Endothelial cell of umbilical vein (primary cell): ENCODE data around the gene APBB2. TPM values are rescaled to one million over a fixed set of nuclear protein-coding genes. Genes with fewer than 3 reads are reported as not detected.

Source experiments
- BruUV-seq: library from RNA; stranded (reverse); fragments of 400-500 nt; replicated peaks from 2 replicates; lab custom pipeline; 2021; lab: Mats Ljungman, UMichigan
- CTCF ChIA-PET: fragments of 300-600, 350-600 bp; sonication (Branson Sonifier 250); formaldehyde crosslinking; loops from one replicate; lab custom pipeline; 2021; ENCODE audit warnings: antibody characterized with exemption, inconsistent platforms; lab: Charles Lee
- POLR2A ChIA-PET: fragments of 300-600, 350-600 bp; sonication (Branson Sonifier 250); formaldehyde crosslinking; loops from one replicate; lab custom pipeline; 2021; ENCODE audit warnings: antibody characterized with exemption, inconsistent platforms; lab: Charles Lee
- DNase-seq: peaks from one replicate; pipeline ENCODE4 v3.0.0-alpha.2; 2011; ENCODE audit warnings: low read depth, low spot score
- FAIRE-seq: peaks from 2 replicates; lab custom pipeline; 2011; peaks lifted over from hg19 to GRCh38; lab: Jason Lieb, UNC
- H2AFZ ChIP-seq: 2 replicates; pipeline ENCODE4 v1.6.0; 2012; ENCODE audit warnings: low read depth, low read length, control low read depth, inconsistent platforms
- H3K27ac ChIP-seq: 2 replicates; pipeline ENCODE4 v1.5.1; 2011; ENCODE audit warnings: low read depth, mild to moderate bottlenecking, control low read depth, low read length, moderate library complexity; ENCODE audit not compliant: insufficient read depth
- H3K27me3 ChIP-seq, 2 experiments: 2 replicates each; pipeline versions ENCODE4 v1.6.0 to v1.6.1; 2011; ENCODE audit warnings: low read length in 2 of 2, mixed read lengths in 1 of 2; ENCODE audit not compliant: control insufficient read depth in 2 of 2, insufficient read depth in 2 of 2
- H3K36me3 ChIP-seq, 2 experiments: 2 replicates in 1 of 2; 3 replicates in 1 of 2; pipeline ENCODE4 v1.5.1; 2011; ENCODE audit warnings: low read length in 2 of 2, mild to moderate bottlenecking in 1 of 2, moderate library complexity in 1 of 2; ENCODE audit not compliant: control insufficient read depth in 2 of 2, insufficient read depth in 2 of 2; ENCODE audit errors: extremely low read depth in 1 of 2
- H3K4me1 ChIP-seq: 3 replicates; pipeline ENCODE4 v1.5.1; 2011; ENCODE audit warnings: mild to moderate bottlenecking, low read length; ENCODE audit not compliant: control insufficient read depth, insufficient read depth; ENCODE audit errors: extremely low read depth
- H3K4me2 ChIP-seq: 2 replicates; pipeline ENCODE4 v1.6.1; 2011; ENCODE audit warnings: low read length, control low read depth, mixed read lengths; ENCODE audit not compliant: insufficient read depth
- H3K4me3 ChIP-seq, 3 experiments: fragments of 200-600 bp in 1 of 3; sonication (generic), shearing (Covaris generic) in 1 of 3; replicated peaks in 1 of 3; 2 replicates each; pipeline ENCODE4 v1.5.1; 2011 to 2016; ENCODE audit warnings: control low read depth in 3 of 3, low read length in 3 of 3, mild to moderate bottlenecking in 2 of 3, inconsistent platforms in 1 of 3, low read depth in 1 of 3, moderate library complexity in 1 of 3; ENCODE audit not compliant: insufficient read depth in 1 of 3
- H3K79me2 ChIP-seq: 2 replicates; pipeline ENCODE4 v1.6.0; 2012; ENCODE audit warnings: low read length, inconsistent platforms; ENCODE audit not compliant: control insufficient read depth, insufficient read depth
- H3K9ac ChIP-seq: replicated peaks from 2 replicates; pipeline ENCODE3; 2011; ENCODE audit warnings: low read length, control low read depth; ENCODE audit not compliant: insufficient read depth; ENCODE audit errors: extremely low read depth
- H3K9me1 ChIP-seq: replicated peaks from 3 replicates; pipeline ENCODE4 v1.6.0; 2011; ENCODE audit warnings: mild to moderate bottlenecking, low read length; ENCODE audit not compliant: control insufficient read depth, insufficient read depth; ENCODE audit errors: extremely low read depth
- H3K9me3 ChIP-seq: replicated peaks from 2 replicates; pipeline ENCODE4 v1.5.1; 2012; ENCODE audit warnings: low read length, inconsistent platforms; ENCODE audit not compliant: control insufficient read depth, insufficient read depth
- H4K20me1 ChIP-seq: replicated peaks from 2 replicates; pipeline ENCODE3; 2011; ENCODE audit warnings: mild to moderate bottlenecking, low read length; ENCODE audit not compliant: control insufficient read depth, insufficient read depth; ENCODE audit errors: extremely low read depth
- FOS ChIP-seq: IDR thresholded peaks from 2 replicates; pipeline ENCODE4 v1.6.1; 2011; ENCODE audit warnings: mild to moderate bottlenecking, low read length, moderate library complexity, borderline replicate concordance; ENCODE audit not compliant: insufficient read depth
- JUN ChIP-seq: IDR thresholded peaks from 2 replicates; pipeline ENCODE4 v1.6.1; 2011; ENCODE audit warnings: borderline replicate concordance, low read depth; ENCODE audit not compliant: insufficient read length, insufficient read depth
- MYC ChIP-seq: IDR thresholded peaks from one replicate; pipeline ENCODE4 v1.6.1; 2011; ENCODE audit warnings: mild to moderate bottlenecking, low read depth, low read length
- POLR2A ChIP-seq: IDR thresholded peaks from 2 replicates; pipeline ENCODE4 v1.6.1; 2012; ENCODE audit warnings: low read depth, mild to moderate bottlenecking, control low read depth, low read length
- POLR2AphosphoS5 ChIP-seq: IDR thresholded peaks from 2 replicates; pipeline ENCODE4 v1.6.1; 2012; ENCODE audit warnings: low read depth, mild to moderate bottlenecking, control low read depth, low read length, moderate library complexity; ENCODE audit not compliant: insufficient read depth
- dilution Hi-C: fragments of 300-500 bp; cut with MboI; formaldehyde crosslinking; loops from one replicate; pipeline ENCODE4 v1.15.0; 2019; ENCODE audit warnings: low sequenced_read_pairs; ENCODE audit not compliant: extremely low pct_ligation_motif_present
- intact Hi-C: fragments of 100-400 bp; cut with micrococcal nuclease; formaldehyde crosslinking; loops from one replicate; pipeline ENCODE4 v1.10.0; 2022
- polyA plus RNA-seq, 4 experiments: library from polyadenylated mRNA; depleted of rRNA in 3 of 4; stranded (reverse) in 3 of 4; unstranded in 1 of 4; fragments of >200 nt; gene quantifications; 2 replicates each; pipeline versions ENCODE4 v1.2.1 to v1.2.3, GENCODE V29; 2011 to 2012; ENCODE audit warnings: missing spikeins in 1 of 4
- total RNA-seq: library from RNA; stranded (reverse); gene quantifications from 2 replicates; pipeline ENCODE4 v1.2.3, GENCODE V29; 2021
- TF ChIP-seq, protein P1 (sequence below): IDR thresholded peaks from 2 replicates; pipeline ENCODE4 v1.6.1; 2011; ENCODE audit not compliant: insufficient read depth, insufficient read length
- TF ChIP-seq, protein P2 (sequence below), 2 donors: IDR thresholded peaks; 1 replicate in 1 of 2; 2 replicates in 1 of 2; pipeline ENCODE4 v1.5.1; 2011; ENCODE audit warnings: low read length in 2 of 2, mild to moderate bottlenecking in 2 of 2, moderate library complexity in 2 of 2, control low read depth in 1 of 2, inconsistent platforms in 1 of 2, low read depth in 1 of 2; ENCODE audit not compliant: insufficient read depth in 1 of 2; ENCODE audit errors: extremely low read depth in 1 of 2

APBB2 gene
- total and polyA plus RNA-seq, 2 donors (not counting 3 experiments of a cell fraction or from before 2014, with no cell fraction given) = 79.8 to 124 TPM

DNA sequence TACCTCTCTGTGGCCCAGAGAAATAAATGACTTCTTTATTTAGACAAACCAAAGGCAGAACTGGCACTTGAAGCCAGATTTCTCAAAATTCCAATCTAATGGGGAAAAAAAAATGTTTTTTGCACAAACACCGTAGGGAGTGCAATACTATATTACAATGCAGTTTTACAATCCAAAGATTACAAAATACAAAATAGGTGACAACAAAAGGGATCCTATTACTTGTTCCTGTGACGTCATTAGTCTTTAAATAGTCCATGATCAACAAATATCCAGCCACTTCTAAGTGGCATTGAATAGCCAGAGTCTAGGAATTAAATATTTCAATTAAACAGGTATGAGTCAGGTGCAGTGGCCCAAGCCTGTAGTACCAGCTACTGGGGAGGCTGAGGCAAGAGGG, 3.0 kb upstream of the APBB2 start:
- FAIRE-seq = no peak
- Histone ChIP-seq H2AFZ (peak overlapping the region; percentile 97), H3K79me2 (peaks cover 19% of the 10 kb centered on the region), H4K20me1 (no peaks in the 10 kb centered on the region), H3K4me3 (peak overlapping the region in 1 of 3 experiments; percentile 77), H3K4me2 (peak overlapping the region; percentile 98), H3K36me3 (no peaks in the 10 kb centered on the region), H3K9ac (peak overlapping the region; percentile 96), H3K27ac (peak overlapping the region; percentile 94), H3K4me1 (peaks cover 27% of the 10 kb centered on the region), H3K9me1 (no peaks in the 10 kb centered on the region), H3K9me3 (no peaks in the 10 kb centered on the region), H3K27me3 (no peaks in the 10 kb centered on the region)
- POLR2A ChIA-PET = interaction anchor here (1.6 kb wide), 1 partner anchor 39 kb away, joined by 6 read pairs; the partner anchor contains the start of gene UCHL1
- dilution Hi-C loops = loop anchor here (25.0 kb wide), 1 partner anchor 280 kb away; no protein-coding TSS in a partner anchor
- no peak for DNase-seq
- CTCF ChIA-PET = interaction anchor here (0.9 to 7.5 kb wide), 7 partner anchors 11 to 444 kb away, joined by 3 to 179 read pairs (median 4); no protein-coding TSS in a partner anchor
- intact Hi-C loops = loop anchor here (5.0 kb wide), 1 partner anchor 40 kb away; the partner anchor contains the start of gene UCHL1
- TF ChIP-seq POLR2AphosphoS5 (no peak), MYC (no peak), POLR2A (no peak)
- TF ChIP-seq, protein P1, sequence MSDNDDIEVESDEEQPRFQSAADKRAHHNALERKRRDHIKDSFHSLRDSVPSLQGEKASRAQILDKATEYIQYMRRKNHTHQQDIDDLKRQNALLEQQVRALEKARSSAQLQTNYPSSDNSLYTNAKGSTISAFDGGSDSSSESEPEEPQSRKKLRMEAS = no peak
- BruUV-seq = no TSS peak

DNA sequence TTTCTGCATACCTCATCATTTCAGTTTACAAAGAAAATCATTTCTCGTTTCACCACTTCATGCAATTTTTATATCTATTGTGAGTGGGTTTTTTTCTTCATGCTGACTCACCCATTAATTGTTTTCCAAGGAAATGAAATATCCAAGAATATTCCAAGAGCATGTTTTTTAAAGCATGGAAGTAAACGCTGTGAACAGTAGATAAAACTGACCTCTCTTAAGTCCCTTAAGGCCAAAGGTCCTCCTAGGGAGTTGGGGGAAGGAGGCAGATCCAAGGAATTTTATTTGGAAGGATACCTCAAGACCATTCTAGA, 2.6 kb upstream of the APBB2 start:
- intact Hi-C loops (loop anchor here (5.0 kb wide), 1 partner anchor 40 kb away; the partner anchor contains the start of gene UCHL1), dilution Hi-C loops (loop anchor here (25.0 kb wide), 1 partner anchor 280 kb away; no protein-coding TSS in a partner anchor)
- Histone ChIP-seq H3K4me2 (peak overlapping the region; percentile 98), H3K36me3 (no peaks in the 10 kb centered on the region), H3K9ac (peak overlapping the region; percentile 96), H3K9me1 (no peaks in the 10 kb centered on the region), H3K27ac (peak overlapping the region; percentile 94), H3K4me1 (peaks cover 31% of the 10 kb centered on the region), H4K20me1 (no peaks in the 10 kb centered on the region), H3K27me3 (no peaks in the 10 kb centered on the region), H3K9me3 (no peaks in the 10 kb centered on the region), H3K4me3 (peak overlapping the region; percentile 77 to 79 (median 77)), H2AFZ (peak overlapping the region; percentile 97), H3K79me2 (peaks cover 23% of the 10 kb centered on the region)
- ChIA-PET POLR2A (interaction anchor here (1.6 kb wide), 1 partner anchor 40 kb away, joined by 6 read pairs; the partner anchor contains the start of gene UCHL1), CTCF (interaction anchor here (0.9 to 7.5 kb wide), 11 partner anchors 11 to 445 kb away, joined by 3 to 179 read pairs (median 4); no protein-coding TSS in a partner anchor)
- TF ChIP-seq JUN = peak; percentile 63
- TF ChIP-seq, protein P2, sequence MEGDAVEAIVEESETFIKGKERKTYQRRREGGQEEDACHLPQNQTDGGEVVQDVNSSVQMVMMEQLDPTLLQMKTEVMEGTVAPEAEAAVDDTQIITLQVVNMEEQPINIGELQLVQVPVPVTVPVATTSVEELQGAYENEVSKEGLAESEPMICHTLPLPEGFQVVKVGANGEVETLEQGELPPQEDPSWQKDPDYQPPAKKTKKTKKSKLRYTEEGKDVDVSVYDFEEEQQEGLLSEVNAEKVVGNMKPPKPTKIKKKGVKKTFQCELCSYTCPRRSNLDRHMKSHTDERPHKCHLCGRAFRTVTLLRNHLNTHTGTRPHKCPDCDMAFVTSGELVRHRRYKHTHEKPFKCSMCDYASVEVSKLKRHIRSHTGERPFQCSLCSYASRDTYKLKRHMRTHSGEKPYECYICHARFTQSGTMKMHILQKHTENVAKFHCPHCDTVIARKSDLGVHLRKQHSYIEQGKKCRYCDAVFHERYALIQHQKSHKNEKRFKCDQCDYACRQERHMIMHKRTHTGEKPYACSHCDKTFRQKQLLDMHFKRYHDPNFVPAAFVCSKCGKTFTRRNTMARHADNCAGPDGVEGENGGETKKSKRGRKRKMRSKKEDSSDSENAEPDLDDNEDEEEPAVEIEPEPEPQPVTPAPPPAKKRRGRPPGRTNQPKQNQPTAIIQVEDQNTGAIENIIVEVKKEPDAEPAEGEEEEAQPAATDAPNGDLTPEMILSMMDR (IDR thresholded peaks at IDR 0.05; ENCODE audit: extremely low read depth in 1 of 2, insufficient read depth in 1 of 2, low read depth in 1 of 2, low read length in 2 of 2) = no peak
- TF ChIP-seq POLR2AphosphoS5 = no peak
- TF ChIP-seq FOS = peak; percentile 62
- DNase-seq (no peak), FAIRE-seq (no peak)
- BruUV-seq = no TSS peak
